ENCODE measurements around the gene IFNL3.
"Not testable (repeated sequence)": the region's sequence is repeated elsewhere in the genome, so short reads cannot be mapped to it uniquely, and the experiment has no call there.

- not testable (repeated sequence) for TF ChIP-seq CREBBP (IDR thresholded peaks at IDR 0.05; ENCODE audit: low read depth, low read length); BACH1 (tag; IDR thresholded peaks at IDR 0.05); EP300 (IDR thresholded peaks at IDR 0.05; ENCODE audit: low read length); XRCC5 (IDR thresholded peaks at IDR 0.05; ENCODE audit: low read depth, low read length)
These were observed 24.6 kb upstream of the IFNL3 start for GRCh38 chr19:39269369-39269768.
